GM12864 (cell line): ENCODE data around the gene PRCP.

Experiments
- DNase-seq: peaks from one replicate; pipeline ENCODE4 v3.0.0-alpha.2; 2011; ENCODE audit warnings: low read depth
- H3K4me3 ChIP-seq: 2 replicates; pipeline ENCODE4 v1.5.1; 2011; ENCODE audit warnings: mild to moderate bottlenecking, low read depth, low read length, control low read depth
- TF ChIP-seq, protein P1 (sequence below): IDR thresholded peaks from 2 replicates; pipeline ENCODE4 v1.5.1; 2011; ENCODE audit warnings: low read depth, mild to moderate bottlenecking, moderate library complexity, low read length, control low read depth, inconsistent platforms; ENCODE audit errors: missing control alignments

Gene PRCP

DNA sequence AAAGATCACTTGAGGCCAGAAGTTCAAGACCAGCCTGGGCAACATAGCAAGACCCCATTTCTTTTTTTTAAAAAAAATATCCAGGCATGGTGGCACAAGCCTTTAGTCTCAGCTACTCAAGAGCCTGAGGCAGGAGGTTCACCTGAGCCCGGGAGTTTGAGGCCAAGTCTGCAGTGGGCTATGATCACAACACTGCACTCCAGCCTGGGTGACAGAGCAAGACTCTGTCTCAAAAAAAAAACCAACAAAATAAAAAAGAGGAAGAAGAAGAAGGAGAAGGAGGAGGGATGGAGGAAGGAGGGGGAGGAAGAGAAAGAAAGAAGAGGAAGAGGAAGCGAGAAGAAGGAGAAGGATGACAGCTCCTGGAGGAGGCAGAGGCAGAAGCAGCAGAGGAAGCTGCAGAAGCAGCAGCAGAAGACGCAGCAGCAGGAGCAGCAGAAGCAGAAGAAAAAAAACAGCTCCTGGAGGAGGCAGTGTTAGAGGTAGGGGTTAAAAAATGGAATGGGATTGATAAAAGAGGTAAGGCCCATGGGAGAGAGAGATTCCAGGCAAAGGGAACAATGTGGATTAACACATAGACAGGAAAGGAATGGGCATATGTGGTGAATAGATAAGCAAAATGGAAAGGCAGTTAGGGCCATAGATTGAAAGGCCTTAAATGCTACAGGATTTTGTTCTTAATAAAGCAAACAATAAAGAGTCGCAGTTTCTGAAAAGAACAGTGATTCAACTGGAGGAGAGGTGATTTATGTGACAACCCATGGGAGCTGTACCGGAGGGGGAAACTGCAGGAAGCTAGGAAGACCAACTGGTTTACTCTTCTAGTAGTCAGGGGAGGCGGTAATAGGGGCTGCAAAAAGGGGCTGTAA is 10.9 kb downstream of the PRCP start:
- no peak overlapping the region for H3K4me3 ChIP-seq
- TF ChIP-seq, protein P1, sequence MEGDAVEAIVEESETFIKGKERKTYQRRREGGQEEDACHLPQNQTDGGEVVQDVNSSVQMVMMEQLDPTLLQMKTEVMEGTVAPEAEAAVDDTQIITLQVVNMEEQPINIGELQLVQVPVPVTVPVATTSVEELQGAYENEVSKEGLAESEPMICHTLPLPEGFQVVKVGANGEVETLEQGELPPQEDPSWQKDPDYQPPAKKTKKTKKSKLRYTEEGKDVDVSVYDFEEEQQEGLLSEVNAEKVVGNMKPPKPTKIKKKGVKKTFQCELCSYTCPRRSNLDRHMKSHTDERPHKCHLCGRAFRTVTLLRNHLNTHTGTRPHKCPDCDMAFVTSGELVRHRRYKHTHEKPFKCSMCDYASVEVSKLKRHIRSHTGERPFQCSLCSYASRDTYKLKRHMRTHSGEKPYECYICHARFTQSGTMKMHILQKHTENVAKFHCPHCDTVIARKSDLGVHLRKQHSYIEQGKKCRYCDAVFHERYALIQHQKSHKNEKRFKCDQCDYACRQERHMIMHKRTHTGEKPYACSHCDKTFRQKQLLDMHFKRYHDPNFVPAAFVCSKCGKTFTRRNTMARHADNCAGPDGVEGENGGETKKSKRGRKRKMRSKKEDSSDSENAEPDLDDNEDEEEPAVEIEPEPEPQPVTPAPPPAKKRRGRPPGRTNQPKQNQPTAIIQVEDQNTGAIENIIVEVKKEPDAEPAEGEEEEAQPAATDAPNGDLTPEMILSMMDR, result no peak
- DNase-seq, result no peak

DNA sequence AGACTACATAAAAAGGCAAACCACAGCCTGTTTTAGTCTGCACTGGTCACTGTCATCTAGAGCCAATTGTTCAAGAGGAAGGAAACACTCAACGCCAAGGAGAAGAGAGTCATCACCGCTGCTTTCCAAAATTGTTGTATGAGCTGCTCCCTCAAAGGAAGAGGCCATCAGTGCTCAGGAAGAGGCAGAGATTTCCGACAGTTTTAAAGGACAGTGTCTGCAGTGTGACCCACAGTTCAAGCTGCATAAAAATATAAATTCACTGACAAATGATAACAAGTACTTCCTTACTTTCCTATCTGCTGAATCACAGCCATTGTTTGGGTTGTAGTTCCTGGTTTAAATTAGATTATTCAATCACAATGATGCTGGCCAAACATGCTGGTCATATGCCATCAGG is 16.4 kb downstream of the PRCP start:
- TF ChIP-seq, protein P1, result no peak
- no peak for DNase-seq

DNA sequence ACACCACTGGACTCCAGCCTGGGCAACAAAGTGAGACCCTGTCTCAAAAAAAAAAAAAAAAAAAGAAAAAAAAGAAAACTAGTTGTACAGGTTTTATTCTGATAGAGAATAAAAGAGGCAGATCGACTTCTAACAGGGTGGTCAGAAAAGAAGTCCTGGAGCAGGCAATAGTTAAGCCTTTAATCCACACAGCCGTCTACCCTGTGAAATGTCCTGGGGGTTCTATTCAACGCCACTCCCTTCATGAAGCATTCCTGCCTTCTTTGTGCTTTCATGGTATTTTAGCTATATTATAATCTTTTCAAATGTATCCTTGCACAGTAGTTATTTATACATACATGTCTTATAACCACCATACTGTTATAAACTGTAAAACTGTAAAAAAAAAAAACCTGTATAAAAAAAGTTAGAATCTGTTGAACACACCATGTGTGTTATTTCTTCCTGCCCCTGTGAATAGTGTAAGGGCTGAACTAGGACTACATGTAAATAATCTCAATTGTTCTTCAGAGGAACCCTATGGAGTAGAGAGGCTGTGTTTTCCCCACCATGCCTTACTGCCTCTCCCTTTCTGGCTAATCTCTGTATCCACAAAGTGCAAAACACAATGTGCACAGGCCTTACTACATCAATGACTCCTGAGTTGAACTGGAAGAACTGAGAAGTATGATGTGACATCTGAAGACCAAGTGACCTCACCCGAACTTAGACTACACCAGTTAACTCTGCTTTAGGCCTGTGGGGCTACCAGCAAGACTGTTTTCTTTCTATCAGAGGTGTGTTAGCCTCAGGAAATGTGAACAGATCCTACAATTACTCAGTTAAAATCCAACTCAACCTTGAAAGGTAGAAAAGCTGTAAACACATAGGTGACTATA is 25.3 kb downstream of the PRCP start:
- TF ChIP-seq, protein P1, result no peak
- H3K4me3 ChIP-seq, result no peak overlapping the region
- DNase-seq, result no peak

More for the DNA sequence above, 16.4 kb downstream of the PRCP start:
- no peak overlapping the region for H3K4me3 ChIP-seq

DNA sequence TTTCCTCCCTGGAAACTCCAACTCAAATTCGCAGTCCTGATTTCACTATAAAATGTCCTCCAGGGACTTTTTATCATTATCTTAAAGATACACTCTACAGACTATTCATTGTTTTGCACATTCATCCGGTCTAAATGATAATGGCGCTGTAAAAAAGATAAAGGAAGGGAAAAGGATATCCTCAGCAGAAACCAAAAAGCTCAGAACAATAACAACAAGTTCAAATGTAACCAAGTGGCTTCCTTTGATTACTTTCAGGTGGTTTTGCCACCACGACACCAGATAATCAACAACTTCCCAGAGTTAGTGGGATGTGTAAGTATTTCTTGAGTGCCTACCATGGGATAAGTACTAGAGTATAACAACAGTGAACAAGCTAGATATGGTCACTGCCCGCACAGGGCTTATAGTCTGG is 26.3 kb downstream of the PRCP start:
- TF ChIP-seq, protein P1, result no peak
- DNase-seq, result no peak

DNA sequence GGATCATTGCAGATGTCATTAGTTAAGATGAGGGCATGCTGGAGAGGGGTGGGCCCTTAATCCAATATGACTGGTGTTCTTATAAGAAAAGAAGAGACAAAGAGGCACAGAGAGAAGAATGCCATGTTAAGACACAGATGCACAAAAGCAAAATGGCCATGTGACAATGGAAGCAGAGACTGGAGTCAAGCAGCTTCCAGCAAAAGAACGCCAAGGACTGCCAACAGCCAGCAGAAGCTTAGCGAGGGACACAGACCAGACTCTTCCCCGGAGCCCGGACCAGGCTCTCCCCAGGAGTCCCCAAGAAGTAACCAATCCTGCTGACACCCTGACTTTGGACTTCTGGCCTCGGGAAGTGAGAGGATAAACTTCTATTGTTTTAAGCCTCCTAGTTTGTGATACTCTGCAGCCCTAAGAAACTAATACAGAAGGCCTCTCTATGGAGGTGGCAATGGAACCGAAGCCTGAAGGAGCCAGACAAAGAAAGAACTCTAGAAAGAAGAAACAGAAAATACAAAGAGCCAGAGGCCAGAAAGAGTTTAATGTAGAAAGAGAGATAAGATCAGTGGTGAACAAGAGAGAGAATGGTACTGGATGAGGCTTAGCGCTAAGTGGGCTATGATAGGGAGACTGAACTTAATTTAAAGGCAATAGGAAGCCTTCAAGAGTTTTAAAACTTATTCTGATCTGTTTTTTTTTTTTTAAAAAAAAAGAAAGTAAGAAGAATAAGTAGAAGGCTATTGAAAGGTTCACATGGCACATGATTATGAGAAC is 27.7 kb downstream of the PRCP start:
- TF ChIP-seq, protein P1, result no peak

More for the DNA sequence above, 26.3 kb downstream of the PRCP start:
- H3K4me3 ChIP-seq, result no peak overlapping the region

DNA sequence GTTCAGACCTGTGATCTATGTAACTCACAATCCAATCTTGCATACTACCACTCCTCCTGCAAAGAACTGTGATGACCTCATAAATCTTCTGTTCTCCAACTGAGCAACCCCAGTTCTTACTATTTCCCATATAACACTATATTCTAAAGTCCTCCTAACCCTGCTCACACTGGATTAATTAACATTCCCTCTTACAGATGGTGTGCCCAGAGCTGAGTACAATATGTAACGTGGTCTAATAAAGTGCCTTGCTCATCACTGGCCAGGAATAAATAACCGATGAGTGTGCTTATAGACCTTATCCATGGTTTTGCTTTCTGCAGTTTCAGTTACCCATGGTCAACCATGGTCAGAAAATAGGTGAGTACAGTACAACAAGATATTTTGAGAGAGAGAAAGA is 28.6 kb downstream of the PRCP start:
- TF ChIP-seq, protein P1, result no peak
- no peak for DNase-seq

More for the DNA sequence above, 27.7 kb downstream of the PRCP start:
- H3K4me3 ChIP-seq, result no peak overlapping the region
- no peak for DNase-seq

More for the DNA sequence above, 28.6 kb downstream of the PRCP start:
- no peak overlapping the region for H3K4me3 ChIP-seq
